Measurements from ENCODE around the gene SLC34A3.

DNA sequence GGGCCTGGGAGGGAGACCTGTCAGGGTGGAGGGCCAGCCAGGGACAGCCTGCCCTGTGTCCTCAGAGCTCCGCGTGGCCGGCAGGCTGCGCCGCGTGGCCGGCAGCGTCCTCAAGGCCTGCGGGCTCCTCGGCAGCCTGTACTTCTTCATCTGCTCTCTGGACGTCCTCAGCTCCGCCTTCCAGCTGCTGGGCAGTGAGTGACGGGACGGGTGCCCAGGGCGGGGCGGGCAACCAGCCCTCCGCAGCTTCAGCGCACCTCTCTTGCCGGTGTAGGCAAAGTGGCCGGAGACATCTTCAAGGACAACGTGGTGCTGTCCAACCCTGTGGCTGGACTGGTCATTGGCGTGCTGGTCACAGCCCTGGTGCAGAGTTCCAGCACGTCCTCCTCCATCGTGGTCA is 1.8 kb downstream of the SLC34A3 start:
- TF ChIP-seq POLR2A (IDR thresholded peaks at IDR 0.05; ENCODE audit: low read depth, low read length), result no peak
- no peak for TF ChIP-seq POLR2AphosphoS5 (IDR thresholded peaks at IDR 0.05; ENCODE audit: insufficient read depth, low read depth, low read length)
- TF ChIP-seq, protein P1, sequence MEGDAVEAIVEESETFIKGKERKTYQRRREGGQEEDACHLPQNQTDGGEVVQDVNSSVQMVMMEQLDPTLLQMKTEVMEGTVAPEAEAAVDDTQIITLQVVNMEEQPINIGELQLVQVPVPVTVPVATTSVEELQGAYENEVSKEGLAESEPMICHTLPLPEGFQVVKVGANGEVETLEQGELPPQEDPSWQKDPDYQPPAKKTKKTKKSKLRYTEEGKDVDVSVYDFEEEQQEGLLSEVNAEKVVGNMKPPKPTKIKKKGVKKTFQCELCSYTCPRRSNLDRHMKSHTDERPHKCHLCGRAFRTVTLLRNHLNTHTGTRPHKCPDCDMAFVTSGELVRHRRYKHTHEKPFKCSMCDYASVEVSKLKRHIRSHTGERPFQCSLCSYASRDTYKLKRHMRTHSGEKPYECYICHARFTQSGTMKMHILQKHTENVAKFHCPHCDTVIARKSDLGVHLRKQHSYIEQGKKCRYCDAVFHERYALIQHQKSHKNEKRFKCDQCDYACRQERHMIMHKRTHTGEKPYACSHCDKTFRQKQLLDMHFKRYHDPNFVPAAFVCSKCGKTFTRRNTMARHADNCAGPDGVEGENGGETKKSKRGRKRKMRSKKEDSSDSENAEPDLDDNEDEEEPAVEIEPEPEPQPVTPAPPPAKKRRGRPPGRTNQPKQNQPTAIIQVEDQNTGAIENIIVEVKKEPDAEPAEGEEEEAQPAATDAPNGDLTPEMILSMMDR (IDR thresholded peaks at IDR 0.05; ENCODE audit: extremely low read depth in 1 of 2, insufficient read depth in 1 of 2, low read depth in 1 of 2, low read length in 2 of 2), result no peak
- no peak for TF ChIP-seq FOS (IDR thresholded peaks at IDR 0.05; ENCODE audit: borderline replicate concordance, insufficient read depth, low read length)
- no peak for TF ChIP-seq JUN (IDR thresholded peaks at IDR 0.05; ENCODE audit: borderline replicate concordance, insufficient read depth, insufficient read length, low read depth)
- no peak for TF ChIP-seq GATA2 (IDR thresholded peaks at IDR 0.05; ENCODE audit: insufficient read depth, insufficient read length, low read depth, low read length)
- TF ChIP-seq, protein P2, sequence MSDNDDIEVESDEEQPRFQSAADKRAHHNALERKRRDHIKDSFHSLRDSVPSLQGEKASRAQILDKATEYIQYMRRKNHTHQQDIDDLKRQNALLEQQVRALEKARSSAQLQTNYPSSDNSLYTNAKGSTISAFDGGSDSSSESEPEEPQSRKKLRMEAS (IDR thresholded peaks at IDR 0.05; ENCODE audit: insufficient read depth, insufficient read length), result no peak
